K562 (cell line): Measurements from ENCODE around the gene COL1A2. TPM values are rescaled to one million over a fixed set of nuclear protein-coding genes. Genes with fewer than 3 reads are reported as not detected.

Experiments used
- ATAC-seq: fragments of 200-7000 bp; cut with Tn5 transposase; 3 replicates; pipeline ENCODE4 v1.9.1; 2020; ENCODE audit warnings: moderate library complexity
- BruUV-seq: library from RNA; stranded (reverse); fragments of 400-500 nt; replicated peaks from 2 replicates; lab custom pipeline; 2021; lab: Mats Ljungman, UMichigan
- CTCF ChIA-PET: fragments of 300-600 bp; formaldehyde crosslinking; extraction: SDS; loops from one replicate; lab custom pipeline; 2021; ENCODE audit warnings: low intra/inter-chr PET ratio; lab: Yijun Ruan, JAX
- POLR2A ChIA-PET: fragments of 300-600, 350-650 bp; sonication (Branson Sonifier 250); formaldehyde crosslinking; extraction: SDS; loops from one replicate; lab custom pipeline; 2021; ENCODE audit warnings: antibody characterized with exemption, inconsistent platforms; lab: Yijun Ruan, JAX
- DNase-seq, 4 experiments: peaks; one replicate each; pipeline versions ENCODE4 v3.0.0 to v3.0.0-alpha.2; 2011 to 2018; ENCODE audit warnings: low spot score in 3 of 4, mixed read lengths in 3 of 4; ENCODE audit errors: extremely low read depth in 1 of 4
- FAIRE-seq: peaks from 2 replicates; lab custom pipeline; 2011; peaks lifted over from hg19 to GRCh38; lab: Jason Lieb, UNC
- H2AFZ ChIP-seq: 2 replicates; pipeline ENCODE4 v1.6.0; 2011; ENCODE audit warnings: low read depth, low read length, control low read depth, inconsistent platforms
- H3K27ac ChIP-seq: fragments of 200-600 bp; 3 replicates; pipeline ENCODE4 v1.8.0; 2011; ENCODE audit warnings: low read depth, mild to moderate bottlenecking, control low read depth, inconsistent platforms, low read length, moderate library complexity, mixed read lengths; ENCODE audit errors: extremely low read depth
- H3K27me3 ChIP-seq, 2 experiments: fragments of 300-600 bp in 1 of 2; 2 replicates in 1 of 2; 3 replicates in 1 of 2; pipeline versions ENCODE4 v1.6.0 to v1.8.0; 2011; ENCODE audit warnings: inconsistent platforms in 2 of 2, low read length in 2 of 2, mild to moderate bottlenecking in 1 of 2, mixed read lengths in 1 of 2, moderate library complexity in 1 of 2; ENCODE audit not compliant: control insufficient read depth in 2 of 2, insufficient read depth in 2 of 2
- H3K36me3 ChIP-seq: fragments of 300-600 bp; 3 replicates; pipeline ENCODE4 v1.8.0; 2011; ENCODE audit warnings: mild to moderate bottlenecking, low read length, inconsistent platforms; ENCODE audit not compliant: control insufficient read depth, insufficient read depth
- H3K4me1 ChIP-seq, 2 experiments: fragments of 200-600 bp in 1 of 2; replicated peaks in 1 of 2; 2 replicates in 1 of 2; 3 replicates in 1 of 2; pipeline versions ENCODE4 v1.5.1 to v1.8.0; 2011; ENCODE audit warnings: inconsistent platforms in 2 of 2, low read length in 2 of 2, mild to moderate bottlenecking in 1 of 2, mixed read lengths in 1 of 2, moderate library complexity in 1 of 2; ENCODE audit not compliant: control insufficient read depth in 2 of 2, insufficient read depth in 2 of 2
- H3K4me2 ChIP-seq: 2 replicates; pipeline ENCODE4 v1.6.1; 2011; ENCODE audit warnings: low read length, control low read depth, inconsistent platforms, mixed read lengths; ENCODE audit not compliant: insufficient read depth
- H3K4me3 ChIP-seq: fragments of 200-600 bp; sonication (generic), shearing (Covaris generic); 2 replicates; pipeline ENCODE4 v1.5.1; 2016; ENCODE audit warnings: control low read depth, inconsistent platforms
- H3K79me2 ChIP-seq: fragments of 200-600 bp; 3 replicates; pipeline ENCODE4 v1.8.0; 2011; ENCODE audit warnings: low read length, inconsistent platforms; ENCODE audit not compliant: control insufficient read depth, insufficient read depth
- H3K9ac ChIP-seq, 2 experiments: 2 replicates each; pipeline versions ENCODE4 v1.6.0 to v1.6.1; 2011; ENCODE audit warnings: low read depth in 2 of 2, low read length in 2 of 2, control low read depth in 1 of 2, inconsistent platforms in 1 of 2, mild to moderate bottlenecking in 1 of 2, mixed read lengths in 1 of 2; ENCODE audit not compliant: insufficient read depth in 1 of 2
- H3K9me1 ChIP-seq: one replicate; pipeline ENCODE4 v1.6.0; 2011; ENCODE audit warnings: inconsistent platforms, mild to moderate bottlenecking, low read length, moderate library complexity; ENCODE audit not compliant: control insufficient read depth, insufficient read depth
- H3K9me3 ChIP-seq: replicated peaks from 2 replicates; pipeline ENCODE4 v1.5.1; 2011; ENCODE audit warnings: low read depth, low read length, inconsistent platforms; ENCODE audit not compliant: control insufficient read depth, insufficient read depth
- H4K20me1 ChIP-seq: replicated peaks from 2 replicates; pipeline ENCODE4 v1.6.1; 2011; ENCODE audit warnings: low read length, inconsistent platforms, mixed read lengths; ENCODE audit not compliant: control insufficient read depth, insufficient read depth
- ARID1B ChIP-seq: fragments of 450-650 bp; IDR thresholded peaks from 2 replicates; pipeline ENCODE4 v1.6.1; 2016; ENCODE audit warnings: antibody characterized with exemption, mild to moderate bottlenecking, inconsistent platforms
- C11orf30 ChIP-seq: fragments of 450-650 bp; IDR thresholded peaks from 2 replicates; pipeline ENCODE4 v1.6.1; 2016; ENCODE audit warnings: low read depth, mild to moderate bottlenecking
- CREBBP ChIP-seq: IDR thresholded peaks from one replicate; pipeline ENCODE4 v1.6.1; 2012; ENCODE audit warnings: low read depth, mild to moderate bottlenecking, control low read depth, inconsistent platforms, low read length
- MTA1 ChIP-seq: fragments of 450-650 bp; IDR thresholded peaks from 2 replicates; pipeline ENCODE4 v1.6.1; 2017; ENCODE audit warnings: borderline replicate concordance
- NCOA2 ChIP-seq, 2 experiments: fragments of 450-650 bp; IDR thresholded peaks; 2 replicates each; pipeline ENCODE4 v1.6.1; 2018; ENCODE audit warnings: mild to moderate bottlenecking in 2 of 2, moderate library complexity in 1 of 2; ENCODE audit not compliant: partially characterized antibody in 2 of 2
- NONO ChIP-seq, 2 experiments: fragments of 200-400 bp in 1 of 2; fragments of 450-650 bp in 1 of 2; formaldehyde crosslinking in 1 of 2; IDR thresholded peaks; 2 replicates each; pipeline ENCODE4 v1.6.1; 2017; ENCODE audit warnings: low read depth in 2 of 2, mild to moderate bottlenecking in 2 of 2, moderate library complexity in 2 of 2, low read length in 1 of 2
- POLR2A ChIP-seq: fragments of 450-650 bp; conservative IDR thresholded peaks from 2 replicates; pipeline ENCODE4 v1.6.1; 2016
- RBM25 ChIP-seq: fragments of 200-400 bp; formaldehyde crosslinking; IDR thresholded peaks from 2 replicates; pipeline ENCODE4 v1.6.1; 2018; ENCODE audit warnings: low read length, low read depth, moderate library complexity; ENCODE audit not compliant: severe bottlenecking
- SIN3B ChIP-seq: fragments of 450-650 bp; IDR thresholded peaks from 2 replicates; pipeline ENCODE4 v1.6.1; 2017; ENCODE audit warnings: low read depth, mild to moderate bottlenecking, moderate library complexity
- SMARCA5 ChIP-seq: fragments of 450-650 bp; IDR thresholded peaks from 2 replicates; pipeline ENCODE4 v1.6.1; 2016
- SMARCE1 ChIP-seq: fragments of 450-650 bp; IDR thresholded peaks from 2 replicates; pipeline ENCODE4 v1.7.1; 2016; ENCODE audit warnings: mild to moderate bottlenecking
- TCF15 ChIP-seq: fragments of 250-450 bp; sonication (Bioruptor Pico); IDR thresholded peaks from 2 replicates; pipeline ENCODE4 v1.8.0; 2022; ENCODE audit warnings: moderate library complexity, mild to moderate bottlenecking, inconsistent platforms
- TEAD2 ChIP-seq: fragments of 450-650 bp; IDR thresholded peaks from 2 replicates; pipeline ENCODE4 v1.6.1; 2016; ENCODE audit warnings: missing genetic modification characterization, control low read depth, missing compliant biosample characterization
- TFE3 ChIP-seq: fragments of 450-650 bp; formaldehyde crosslinking; IDR thresholded peaks from 2 replicates; pipeline ENCODE4 v1.4.0; 2020; ENCODE audit warnings: mild to moderate bottlenecking, mixed read lengths
- U2AF2 ChIP-seq: fragments of 200-400 bp; formaldehyde crosslinking; optimal IDR thresholded peaks from 2 replicates; pipeline ENCODE3; 2017; ENCODE audit warnings: low read depth, mild to moderate bottlenecking, low read length
- ZNF609 ChIP-seq: sonication (generic); formaldehyde crosslinking; IDR thresholded peaks from 2 replicates; pipeline ENCODE4 v1.8.1; 2023; ENCODE audit warnings: missing genetic modification reagents, mild to moderate bottlenecking, borderline replicate concordance
- ZZZ3 ChIP-seq: fragments of 450-650 bp; IDR thresholded peaks from 2 replicates; pipeline ENCODE4 v1.6.1; 2016; ENCODE audit warnings: antibody characterized with exemption, mild to moderate bottlenecking, moderate library complexity
- WGBS: fragments of 100-300 bp; shearing (Covaris generic); methylation state at CpG from one replicate; pipeline ENCODE4 v1.1.6; 2016; ENCODE audit warnings: low coverage, mixed read lengths; ENCODE audit not compliant: insufficient coverage; ENCODE audit errors: missing lambda C conversion rate; 5-methylcytosine and 5-hydroxymethylcytosine counted together
- in situ Hi-C: fragments of 300-500 bp; cut with MboI; formaldehyde crosslinking; loops from 4 replicates; pipeline ENCODE4 v1.15.0; 2018; ENCODE audit warnings: inconsistent platforms, mixed read lengths
- intact Hi-C: fragments of 100-400 bp; cut with micrococcal nuclease; formaldehyde crosslinking; loops from 2 replicates; pipeline ENCODE4 v1.14.2; 2022
- polyA plus RNA-seq, 8 experiments: library from polyadenylated mRNA; depleted of rRNA in 4 of 8; stranded (reverse) in 5 of 8; unstranded in 3 of 8; fragments of >200 nt; fragmentation: Nextera tagmentation in 2 of 8; fragmentation: Illumina TruSeq in 1 of 8; extraction: Ambion mirVana in 2 of 8; extraction: Trizol in 1 of 8; gene quantifications; 2 replicates each; pipeline versions ENCODE4 v1.2.1 to v1.2.3, GENCODE V29; 2011 to 2014; ENCODE audit warnings: inconsistent platforms in 1 of 8, missing spikeins in 1 of 8
- total RNA-seq, 7 experiments: library from RNA; depleted of rRNA in 6 of 7; stranded (reverse); fragments of >200 nt in 6 of 7; fragmentation: Illumina TruSeq in 2 of 7; extraction: Trizol in 2 of 7; gene quantifications; 2 replicates each; pipeline versions ENCODE4 v1.2.1 to v1.2.3, GENCODE V29; 2011 to 2021; ENCODE audit warnings: low replicate concordance in 1 of 7

Gene COL1A2
- total and polyA plus RNA-seq, 9 of the 15 experiments (the other 6 are each of a cell fraction or from before 2014, with no cell fraction given): 0.94 to 11.6 (median 1.7) TPM

GRCh38 chr7:94471604-94472003 lies 76.9 kb downstream of the COL1A2 start:
- Histone ChIP-seq H3K4me2 (no peak overlapping the region), H3K27ac (no peak overlapping the region), H3K4me1 (no peaks in the 10 kb centered on the region), H2AFZ (no peak overlapping the region), H3K79me2 (no peaks in the 10 kb centered on the region), H3K9me1 (no peaks in the 10 kb centered on the region), H3K9ac (no peak overlapping the region), H3K27me3 (no peaks in the 10 kb centered on the region), H3K36me3 (no peaks in the 10 kb centered on the region), H4K20me1 (no peaks in the 10 kb centered on the region), H3K9me3 (no peaks in the 10 kb centered on the region), H3K4me3 (no peak overlapping the region)
- WGBS: 0% methylated on average over 2 of the region's 2 CpGs
- intact Hi-C loops: no loop called here
- in situ Hi-C loops: no loop called here
- TF ChIP-seq U2AF2: no peak
- no peak for TF ChIP-seq SMARCE1
- TF ChIP-seq POLR2A: no peak
- no peak for TF ChIP-seq TFE3 (CRISPR knock-in tag)
- TF ChIP-seq RBM25: no peak
- no peak for TF ChIP-seq MTA1
- TF ChIP-seq SMARCA5: no peak
- TF ChIP-seq TCF15 (CRISPR knock-in tag): no peak
- no peak for TF ChIP-seq ARID1B
- TF ChIP-seq SIN3B: no peak
- TF ChIP-seq NONO (IDR thresholded peaks at IDR 0.05; ENCODE audit: low read depth in 2 of 2, low read length in 1 of 2): no peak
- no peak for TF ChIP-seq CREBBP
- TF ChIP-seq TEAD2 (tag): no peak
- no peak for TF ChIP-seq NCOA2 (IDR thresholded peaks at IDR 0.05; ENCODE audit: partially characterized antibody in 2 of 2)
- TF ChIP-seq ZNF609 (CRISPR knock-in tag): no peak
- no peak for TF ChIP-seq C11orf30
- TF ChIP-seq ZZZ3: no peak
- BruUV-seq: no TSS peak
- no peak for FAIRE-seq
- ChIA-PET POLR2A (no interaction called here), CTCF (no interaction called here)
- no peak for ATAC-seq
- DNase-seq: no peak
